Mammary epithelial cell (primary cell): ENCODE data around the gene FAT4.

Experiments
- CTCF ChIP-seq, 2 donors: IDR thresholded peaks in 1 of 2; conservative IDR thresholded peaks in 1 of 2; 2 replicates each; pipeline ENCODE4 v1.5.1; 2011 to 2012; ENCODE audit warnings: inconsistent platforms in 2 of 2, low read length in 2 of 2, mild to moderate bottlenecking in 2 of 2, control low read depth in 1 of 2, low read depth in 1 of 2; ENCODE audit not compliant: insufficient read depth in 1 of 2; ENCODE audit errors: extremely low read depth in 1 of 2
- EZH2 ChIP-seq: IDR thresholded peaks from 2 replicates; pipeline ENCODE4 v1.6.1; 2012; ENCODE audit warnings: low read length, inconsistent platforms, borderline replicate concordance

- TF ChIP-seq CTCF (conservative IDR thresholded peaks at IDR 0.05 in 1 of 2, IDR thresholded peaks at IDR 0.05 in 1 of 2; ENCODE audit: extremely low read depth in 1 of 2, insufficient read depth in 1 of 2, low read depth in 1 of 2, low read length in 2 of 2) (no peak), EZH2 (no peak)
Measured at GRCh38 chr4:125267630-125268029, 47.1 kb upstream of the FAT4 start.
